Activated T-cell treated with anti-CD3 and anti-CD28 coated beads, Interleukin-2, amount 50 U/mL, for 24 hours (primary cell): Measurements from ENCODE around the gene NUP98.
"Not testable (repeated sequence)": the region's sequence is repeated elsewhere in the genome, so short reads cannot be mapped to it uniquely, and the experiment has no call there.

Experiments used
- DNase-seq: peaks from one replicate; pipeline ENCODE4 v3.0.0-alpha.2; 2020
- H3K27ac Mint-ChIP-seq: 2 replicates; pipeline ENCODE4 v1.8.0; 2020; ENCODE audit warnings: mild to moderate bottlenecking, mixed read lengths
- H3K27me3 Mint-ChIP-seq: 2 replicates; pipeline ENCODE4 v1.8.0; 2020; ENCODE audit warnings: mixed read lengths
- H3K36me3 Mint-ChIP-seq: 2 replicates; pipeline ENCODE4 v1.8.0; 2020; ENCODE audit warnings: low read depth, mixed read lengths
- H3K4me1 Mint-ChIP-seq: 2 replicates; pipeline ENCODE4 v1.8.0; 2020; ENCODE audit warnings: low read depth, mixed read lengths
- H3K4me3 Mint-ChIP-seq: 2 replicates; pipeline ENCODE4 v1.8.0; 2020; ENCODE audit warnings: mild to moderate bottlenecking, moderate library complexity, mixed read lengths
- H3K9me3 Mint-ChIP-seq: 2 replicates; pipeline ENCODE4 v1.8.0; 2020; ENCODE audit warnings: mixed read lengths

NUP98 gene

GRCh38 chr11:3645552-3645951 lies 151.8 kb downstream of the NUP98 start:
- peaks cover 74% of the 10 kb centered on the region for H3K27me3 Mint-ChIP-seq
- no peak overlapping the region for H3K4me3 Mint-ChIP-seq
- H3K4me1 Mint-ChIP-seq, result peaks cover 8% of the 10 kb centered on the region
- DNase-seq, result no peak
- no peaks in the 10 kb centered on the region for H3K9me3 Mint-ChIP-seq
- H3K36me3 Mint-ChIP-seq, result no peaks in the 10 kb centered on the region
- H3K27ac Mint-ChIP-seq, result no peak overlapping the region

GRCh38 chr11:3644817-3645235 lies 152.5 kb downstream of the NUP98 start, which contains the start of gene ART1:
ART1 (plus strand) TSS chr11:3645128; CDS start chr11:3659214, 14,086 bp downstream.
- no peak within 1 kb of the TSS for H3K4me3 Mint-ChIP-seq
- no peak for DNase-seq

GRCh38 chr11:3643102-3643546 lies 154.2 kb downstream of the NUP98 start:
- Mint-ChIP-seq H3K27me3 (peaks cover 52% of the 10 kb centered on the region), H3K4me3 (peak overlapping the region; percentile 69)
- H3K36me3 Mint-ChIP-seq, H3K9me3 Mint-ChIP-seq, DNase-seq, H3K27ac Mint-ChIP-seq, H3K4me1 Mint-ChIP-seq: not testable (repeated sequence)

More at GRCh38 chr11:3644817-3645235, 152.5 kb downstream of the NUP98 start, which contains the start of gene ART1:
- Mint-ChIP-seq H3K27ac (no peak within 1 kb of the TSS), H3K9me3 (no peaks in the 10 kb centered on the region), H3K36me3 (no peaks in the 10 kb centered on the region), H3K27me3 (peaks cover 67% of the 10 kb centered on the region), H3K4me1 (peaks cover 8% of the 10 kb centered on the region)

- Mint-ChIP-seq H3K36me3 (no peaks in the 10 kb centered on the region), H3K4me1 (peaks cover 8% of the 10 kb centered on the region), H3K27ac (no peak overlapping the region), H3K9me3 (no peaks in the 10 kb centered on the region), H3K4me3 (peak overlapping the region; percentile 69), H3K27me3 (peaks cover 47% of the 10 kb centered on the region)
- DNase-seq, result peak; percentile 88
These were observed 155.0 kb downstream of the NUP98 start for GRCh38 chr11:3642071-3642951.

GRCh38 chr11:3641701-3642070 lies 155.7 kb downstream of the NUP98 start, which contains the start of gene ART5:
ART5 (minus strand) TSS chr11:3641992; CDS start chr11:3641862, 130 bp downstream.
- Mint-ChIP-seq H3K4me3 (peak within 1 kb of the TSS; percentile 69), H3K27me3 (peaks cover 45% of the 10 kb centered on the region), H3K36me3 (no peaks in the 10 kb centered on the region)

DNA sequence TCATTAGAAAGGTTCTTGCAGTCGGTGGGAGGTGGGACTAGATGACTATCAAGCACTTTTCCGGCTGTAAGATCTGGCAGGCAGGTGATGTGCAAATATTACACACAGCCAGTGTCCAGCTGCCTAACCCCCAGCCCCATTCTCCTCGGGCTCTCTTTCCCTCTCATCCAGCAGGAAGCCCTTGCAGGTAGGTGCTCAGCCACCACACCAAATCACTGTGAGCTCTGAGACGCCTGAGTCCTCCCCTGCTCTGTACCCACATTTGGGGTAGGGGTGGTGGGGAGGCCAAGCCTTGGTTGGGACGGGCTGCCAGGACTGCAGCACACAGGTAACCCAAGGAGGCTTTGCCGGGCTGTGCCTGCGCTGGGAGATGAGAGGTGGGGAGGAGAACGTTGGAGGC lies 156.2 kb downstream of the NUP98 start:
- H3K27ac Mint-ChIP-seq, result no peak overlapping the region
- DNase-seq, result no peak
- H3K4me1 Mint-ChIP-seq, result peaks cover 8% of the 10 kb centered on the region
- H3K9me3 Mint-ChIP-seq, result no peaks in the 10 kb centered on the region
- peak overlapping the region; percentile 21 for H3K4me3 Mint-ChIP-seq
- H3K27me3 Mint-ChIP-seq, result peaks cover 40% of the 10 kb centered on the region
- no peaks in the 10 kb centered on the region for H3K36me3 Mint-ChIP-seq

More at GRCh38 chr11:3641701-3642070, 155.7 kb downstream of the NUP98 start, which contains the start of gene ART5:
- H3K9me3 Mint-ChIP-seq, result no peaks in the 10 kb centered on the region
- H3K4me1 Mint-ChIP-seq, result peaks cover 8% of the 10 kb centered on the region
- H3K27ac Mint-ChIP-seq, result no peak within 1 kb of the TSS
- DNase-seq, result no peak

- Mint-ChIP-seq H3K9me3 (no peaks in the 10 kb centered on the region), H3K36me3 (no peaks in the 10 kb centered on the region), H3K27me3 (peaks cover 29% of the 10 kb centered on the region), H3K4me3 (no peak overlapping the region), H3K4me1 (peaks cover 8% of the 10 kb centered on the region), H3K27ac (no peak overlapping the region)
- DNase-seq, result no peak
These were observed 157.5 kb downstream of the NUP98 start for GRCh38 chr11:3639841-3640240.

DNA sequence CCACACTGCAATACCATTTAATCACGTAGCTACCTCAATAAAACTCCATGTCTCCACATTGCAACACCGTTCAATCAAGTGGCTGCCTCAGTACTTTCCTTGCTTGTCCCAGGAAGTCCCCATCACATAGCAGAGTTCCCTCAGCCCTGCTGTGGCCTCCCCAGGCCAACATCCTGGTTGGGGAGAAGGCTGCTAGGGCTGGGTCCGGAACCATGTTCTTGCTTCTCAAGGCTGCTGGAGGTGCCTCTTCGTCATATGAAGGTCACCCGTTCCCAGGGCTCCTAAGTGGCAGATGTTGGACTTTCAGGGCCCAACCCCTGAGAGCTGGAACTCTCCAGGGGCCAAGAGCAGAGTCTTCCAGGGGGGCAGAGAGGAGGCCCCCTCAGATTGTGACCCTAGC lies 158.8 kb downstream of the NUP98 start:
- Mint-ChIP-seq H3K27me3 (peaks cover 17% of the 10 kb centered on the region), H3K4me1 (peaks cover 8% of the 10 kb centered on the region), H3K36me3 (no peaks in the 10 kb centered on the region), H3K27ac (no peak overlapping the region), H3K4me3 (no peak overlapping the region), H3K9me3 (no peaks in the 10 kb centered on the region)
- DNase-seq, result no peak

GRCh38 chr11:3637201-3637600 lies 160.2 kb downstream of the NUP98 start:
- Mint-ChIP-seq H3K9me3 (no peaks in the 10 kb centered on the region), H3K4me3 (no peak overlapping the region), H3K4me1 (peaks cover 2% of the 10 kb centered on the region), H3K36me3 (no peaks in the 10 kb centered on the region), H3K27ac (no peak overlapping the region), H3K27me3 (peaks cover 7% of the 10 kb centered on the region)
- no peak for DNase-seq

GRCh38 chr11:3635641-3636375 lies 161.5 kb downstream of the NUP98 start:
- Mint-ChIP-seq H3K4me3 (no peak overlapping the region), H3K36me3 (no peaks in the 10 kb centered on the region), H3K27ac (no peak overlapping the region), H3K9me3 (no peaks in the 10 kb centered on the region), H3K27me3 (peaks cover under 1% of the 10 kb centered on the region), H3K4me1 (no peaks in the 10 kb centered on the region)
- no peak for DNase-seq

- Mint-ChIP-seq H3K27ac (no peak overlapping the region), H3K36me3 (no peaks in the 10 kb centered on the region), H3K9me3 (no peaks in the 10 kb centered on the region), H3K4me1 (no peaks in the 10 kb centered on the region), H3K27me3 (no peaks in the 10 kb centered on the region), H3K4me3 (no peak overlapping the region)
- DNase-seq, result no peak
These were observed 165.2 kb downstream of the NUP98 start for GRCh38 chr11:3632070-3632660.

DNA sequence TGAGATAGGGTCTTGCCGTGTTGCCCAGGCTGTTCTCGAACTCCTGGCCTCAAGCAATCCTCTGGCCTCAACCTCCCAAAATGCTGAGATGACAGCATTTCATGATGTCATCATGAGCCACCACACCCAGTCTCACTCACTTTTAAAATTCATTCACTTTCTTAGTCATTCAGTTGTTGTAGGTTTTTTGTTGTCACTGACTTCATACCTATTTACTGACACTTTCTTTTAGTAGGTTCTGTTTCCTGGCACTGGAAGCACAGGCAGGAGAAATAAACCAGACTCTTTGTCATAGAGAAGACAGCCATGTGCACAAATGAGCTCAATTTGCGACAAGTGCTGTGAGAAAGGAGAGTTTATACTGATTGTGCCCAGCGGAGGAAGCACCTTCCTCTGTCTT lies 166.0 kb downstream of the NUP98 start:
- H3K4me3 Mint-ChIP-seq, result no peak overlapping the region
- no peaks in the 10 kb centered on the region for H3K27me3 Mint-ChIP-seq
- peaks cover 5% of the 10 kb centered on the region for H3K4me1 Mint-ChIP-seq
- H3K9me3 Mint-ChIP-seq, result no peaks in the 10 kb centered on the region
- no peak for DNase-seq
- no peaks in the 10 kb centered on the region for H3K36me3 Mint-ChIP-seq
- peak overlapping the region; percentile 42 for H3K27ac Mint-ChIP-seq

DNA sequence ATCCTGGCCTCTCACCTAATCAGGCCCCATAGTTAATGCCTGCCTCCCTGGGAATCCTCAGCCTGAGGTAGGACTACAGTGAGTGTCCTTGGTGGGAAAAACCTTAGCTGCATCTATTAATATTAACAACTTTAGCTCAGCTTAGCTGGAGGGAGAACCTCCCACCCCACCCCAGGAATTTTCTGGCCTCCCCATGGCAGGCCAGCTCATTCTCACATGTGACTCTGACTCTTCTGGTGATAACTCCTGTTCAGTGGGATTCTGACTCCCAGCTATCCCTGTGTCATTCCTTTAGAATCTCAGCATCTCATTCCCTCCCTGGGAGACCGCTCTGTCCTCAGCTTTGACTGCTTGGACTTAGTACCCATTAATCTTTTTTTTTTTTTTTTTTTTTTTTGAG lies 170.1 kb downstream of the NUP98 start:
- H3K4me1 Mint-ChIP-seq, result peaks cover 6% of the 10 kb centered on the region
- no peaks in the 10 kb centered on the region for H3K9me3 Mint-ChIP-seq
- no peak overlapping the region for H3K27ac Mint-ChIP-seq
- no peak for DNase-seq
- H3K27me3 Mint-ChIP-seq, result no peaks in the 10 kb centered on the region
- H3K4me3 Mint-ChIP-seq, result no peak overlapping the region
- no peaks in the 10 kb centered on the region for H3K36me3 Mint-ChIP-seq

- Mint-ChIP-seq H3K4me3 (no peak overlapping the region), H3K4me1 (peaks cover 6% of the 10 kb centered on the region), H3K9me3 (no peaks in the 10 kb centered on the region), H3K27me3 (no peaks in the 10 kb centered on the region), H3K27ac (no peak overlapping the region), H3K36me3 (no peaks in the 10 kb centered on the region)
- peak; percentile 41 for DNase-seq
These were observed 170.9 kb downstream of the NUP98 start for GRCh38 chr11:3626250-3626960.
